NCI-H446 (cell line): ENCODE data around the gene HMGA1.

ENCODE experiments used
- DNase-seq, 2 experiments: peaks; one replicate each; lab custom pipeline; 2025; lab: John Stamatoyannopoulos, UW

Gene HMGA1

DNA sequence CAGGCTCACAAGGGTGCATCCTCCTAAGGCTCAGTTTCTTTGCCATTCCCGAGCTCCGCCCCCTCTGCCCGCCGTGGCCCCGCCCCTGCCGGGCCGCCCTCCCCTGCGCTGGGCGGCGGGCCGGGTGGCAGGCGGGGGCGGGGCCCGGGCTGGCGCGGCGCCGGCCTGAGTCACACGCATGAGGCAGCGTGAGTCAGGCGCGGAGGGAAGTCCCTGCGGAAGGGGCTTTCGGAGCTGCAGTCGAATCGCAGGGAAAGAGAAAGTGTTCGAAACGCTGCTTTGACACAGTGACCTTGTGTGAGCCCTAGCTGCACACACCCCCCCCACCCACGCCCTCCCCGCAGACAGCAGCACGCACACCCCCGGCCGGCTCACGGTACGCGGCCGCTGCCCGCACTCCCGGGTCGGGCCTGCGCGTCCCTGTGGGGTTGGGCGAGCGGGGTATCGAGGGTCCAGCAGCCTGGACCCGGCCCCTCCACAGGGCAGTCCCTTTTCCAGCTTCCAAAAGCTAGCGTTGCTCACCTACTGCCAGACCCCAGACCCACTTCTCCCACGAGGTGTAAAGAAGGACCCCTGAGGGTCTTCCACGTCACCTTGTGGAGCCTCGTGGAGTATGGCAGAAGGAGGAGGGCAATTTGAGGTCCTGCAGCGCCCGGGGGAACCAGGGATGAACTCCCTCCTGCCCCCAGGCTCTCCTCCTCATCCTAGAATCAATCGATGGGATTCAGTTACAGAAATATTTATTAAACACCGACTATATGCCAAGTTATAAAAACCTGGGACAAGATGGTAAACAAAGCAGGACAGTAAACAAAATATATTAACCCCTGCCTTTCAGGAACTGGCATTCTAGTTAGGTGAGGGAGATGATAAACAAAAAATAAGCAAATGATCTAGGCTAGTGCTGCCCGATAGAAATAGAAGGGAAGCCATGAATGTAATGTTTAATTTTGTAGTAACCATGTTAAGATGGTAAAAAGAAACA is 12.4 kb upstream of the HMGA1 start:
- DNase-seq, result peak; percentile 65 to 94

DNA sequence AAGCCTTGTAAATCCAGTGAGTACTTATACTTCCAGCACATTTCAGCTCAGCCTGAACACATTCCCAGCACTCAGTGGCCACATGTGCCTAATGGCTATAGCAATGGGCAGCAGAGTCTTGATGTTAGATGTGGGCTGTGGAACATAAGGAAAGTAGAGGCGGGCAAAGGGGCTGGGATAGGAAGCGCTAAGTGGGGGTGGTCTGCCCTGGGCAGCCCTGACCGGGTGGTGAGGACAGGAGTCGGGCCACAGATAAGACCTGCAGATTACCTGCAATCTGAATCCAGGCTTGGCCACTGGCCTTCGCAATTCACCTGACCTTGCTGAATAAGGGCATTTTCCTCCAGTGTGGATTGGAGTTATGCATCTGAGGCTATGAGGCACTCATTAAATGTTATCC is 11.1 kb upstream of the HMGA1 start:
- DNase-seq, result no peak

DNA sequence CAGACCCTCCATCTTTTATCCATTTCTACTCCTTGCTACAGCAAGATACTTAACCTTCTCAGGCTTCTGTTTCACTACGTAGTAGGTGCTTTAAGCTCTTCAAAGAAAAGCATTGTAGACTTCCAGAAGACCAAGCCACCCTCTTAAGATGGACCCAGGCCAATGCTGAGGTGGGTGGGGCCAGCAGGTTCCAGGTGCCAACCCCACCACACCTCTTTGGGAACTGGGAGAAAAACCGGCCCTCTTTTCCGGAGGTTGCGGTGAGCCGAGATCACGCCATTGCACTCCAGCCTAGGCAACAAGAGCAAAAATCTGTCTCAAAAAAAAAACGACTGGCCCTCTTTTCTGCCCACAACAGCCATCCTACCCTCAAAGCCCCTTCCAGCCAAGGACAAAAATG is 10.6 kb upstream of the HMGA1 start:
- DNase-seq, result no peak

GRCh38 chr6:34226731-34227586 is 9.7 kb upstream of the HMGA1 start:
- DNase-seq, result no peak

DNA sequence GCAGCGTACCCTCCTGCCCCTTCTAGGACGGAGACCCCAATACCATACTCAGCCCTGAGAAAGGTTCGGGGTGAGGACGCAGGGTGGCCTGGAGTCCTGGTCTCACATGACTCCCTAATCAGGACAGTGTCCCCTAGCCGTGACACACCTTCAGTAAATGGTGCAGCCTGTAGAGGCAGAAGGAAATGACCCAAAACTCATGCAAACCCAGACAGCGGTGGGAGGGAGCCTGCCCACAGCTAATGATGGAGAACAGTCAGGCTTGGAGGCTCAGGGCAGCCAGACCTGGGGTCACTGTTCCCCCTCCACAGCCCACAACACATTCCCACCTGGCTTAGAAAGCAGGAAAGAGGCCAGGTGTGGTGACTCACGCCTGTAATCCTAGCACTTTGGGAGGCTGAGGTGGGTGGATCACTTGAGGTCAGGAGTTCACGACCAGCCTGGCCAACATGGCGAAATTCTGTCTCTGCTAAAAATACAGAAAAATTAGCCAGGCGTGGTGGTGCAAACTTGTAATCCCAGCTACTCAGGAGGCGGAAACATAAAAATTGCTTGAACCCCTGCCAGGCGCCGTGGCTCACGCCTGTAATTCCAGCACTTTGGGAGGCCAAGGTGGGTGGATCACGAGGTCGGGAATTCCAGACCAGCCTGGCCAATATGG is 8.8 kb upstream of the HMGA1 start:
- DNase-seq, result no peak

DNA sequence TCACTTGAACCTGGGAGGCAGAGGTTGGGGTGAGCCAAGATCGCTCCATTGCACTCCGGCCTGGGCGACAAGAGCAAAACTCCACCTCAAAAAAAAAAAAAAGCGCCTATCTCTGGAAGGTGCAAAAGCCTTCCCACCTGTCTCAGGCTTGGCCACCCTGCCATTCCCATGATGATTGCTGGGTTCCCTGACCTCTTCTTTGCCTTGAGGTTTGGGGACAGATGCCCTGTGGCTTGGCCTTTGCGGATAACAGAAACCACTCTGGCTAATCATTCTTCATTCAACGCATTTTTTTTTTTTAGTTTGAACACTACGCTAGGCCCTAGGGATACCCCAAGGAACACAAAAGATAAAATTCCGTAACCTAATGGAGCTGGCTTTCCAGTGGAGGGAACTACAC is 6.8 kb upstream of the HMGA1 start:
- DNase-seq, result no peak

DNA sequence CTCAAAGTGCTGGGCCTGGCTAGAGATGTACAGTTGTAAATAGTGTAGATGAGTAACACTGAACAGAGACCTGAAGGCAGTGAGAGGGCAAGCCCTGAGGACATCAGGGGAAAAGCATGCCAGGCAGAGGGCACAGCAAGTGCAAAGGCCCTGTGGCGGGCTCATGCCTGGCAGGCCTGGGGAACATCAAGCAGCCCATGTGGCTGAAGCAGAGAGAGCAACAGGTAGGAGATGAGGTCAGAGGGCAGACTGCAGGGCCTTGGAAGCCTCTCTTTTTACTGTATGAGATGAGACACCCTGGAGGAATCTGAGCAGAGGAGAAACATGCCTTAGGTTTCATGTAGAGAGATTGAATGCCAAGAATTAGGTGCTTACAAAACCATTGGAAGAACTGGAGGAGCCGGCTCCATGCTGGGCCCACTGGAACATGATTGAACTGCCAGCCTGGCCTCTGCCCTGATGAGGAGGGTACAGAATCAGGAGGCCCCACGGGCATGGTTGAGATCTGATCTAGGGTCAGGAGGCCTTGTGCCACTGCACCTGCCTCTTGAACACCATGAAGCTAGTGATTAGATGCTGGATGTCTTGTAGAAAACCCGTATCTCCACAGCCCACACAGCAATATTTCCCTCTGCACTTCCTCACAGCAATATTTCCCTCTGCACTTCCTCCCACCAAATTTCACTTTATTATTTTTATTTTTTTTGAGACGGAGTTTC is 5.9 kb upstream of the HMGA1 start:
- DNase-seq, result no peak

- no peak for DNase-seq
Observed at GRCh38 chr6:34231566-34232336, 4.9 kb upstream of the HMGA1 start.

GRCh38 chr6:34232901-34233300 is 3.8 kb upstream of the HMGA1 start:
- DNase-seq, result no peak

- DNase-seq, result no peak
Observed at GRCh38 chr6:34233867-34234266, 2.8 kb upstream of the HMGA1 start.

DNA sequence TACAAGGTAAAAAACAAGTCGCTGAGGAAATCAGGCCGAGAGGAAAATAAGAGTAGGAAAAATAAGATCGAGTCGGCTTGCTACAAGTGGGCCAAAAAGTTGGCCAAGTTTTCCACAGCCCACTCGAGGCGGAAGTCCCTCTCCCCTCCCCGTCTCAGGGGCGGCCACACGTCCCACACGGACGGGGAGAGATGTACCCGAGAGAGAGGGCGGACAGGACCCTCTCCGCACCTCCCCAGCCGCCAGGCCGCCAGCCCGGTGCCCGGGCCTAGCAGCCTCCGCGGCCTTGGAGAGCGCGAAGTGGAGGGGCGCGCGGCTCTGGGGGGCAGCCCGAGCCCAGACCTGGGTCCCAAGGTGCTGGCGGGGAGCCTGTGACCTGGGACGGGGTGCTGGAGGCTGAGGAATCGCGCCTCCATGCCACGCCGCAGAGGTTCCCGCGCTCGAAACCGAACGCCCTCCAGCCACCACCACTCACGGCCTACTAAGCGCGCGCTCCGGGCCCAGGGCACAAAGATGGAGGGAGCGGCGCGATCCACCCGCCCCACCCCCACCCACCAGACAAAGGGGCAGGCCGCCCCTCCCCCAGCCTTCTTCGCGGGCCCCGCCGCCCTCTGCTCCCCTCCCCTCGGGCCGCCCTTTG is 1.9 kb upstream of the HMGA1 start:
- no peak for DNase-seq

GRCh38 chr6:34235307-34236130 is 1.2 kb upstream of the HMGA1 start:
- no peak for DNase-seq

DNA sequence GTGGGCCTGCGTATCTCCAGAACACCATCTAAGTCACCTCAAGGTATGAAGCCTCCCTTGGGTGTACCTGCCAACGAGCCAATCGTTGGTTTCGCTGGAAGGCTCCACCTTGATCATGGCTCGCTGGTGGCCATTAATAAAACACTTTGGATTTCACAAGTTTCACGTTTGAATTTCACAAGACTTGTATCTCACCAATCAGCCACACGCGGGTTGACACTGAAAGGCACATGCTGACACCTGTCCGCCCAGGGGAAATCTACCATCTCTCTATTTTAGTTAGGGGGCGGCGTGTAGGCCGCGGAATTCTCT is 586 bp upstream of the HMGA1 start:
- DNase-seq, result no peak

DNA sequence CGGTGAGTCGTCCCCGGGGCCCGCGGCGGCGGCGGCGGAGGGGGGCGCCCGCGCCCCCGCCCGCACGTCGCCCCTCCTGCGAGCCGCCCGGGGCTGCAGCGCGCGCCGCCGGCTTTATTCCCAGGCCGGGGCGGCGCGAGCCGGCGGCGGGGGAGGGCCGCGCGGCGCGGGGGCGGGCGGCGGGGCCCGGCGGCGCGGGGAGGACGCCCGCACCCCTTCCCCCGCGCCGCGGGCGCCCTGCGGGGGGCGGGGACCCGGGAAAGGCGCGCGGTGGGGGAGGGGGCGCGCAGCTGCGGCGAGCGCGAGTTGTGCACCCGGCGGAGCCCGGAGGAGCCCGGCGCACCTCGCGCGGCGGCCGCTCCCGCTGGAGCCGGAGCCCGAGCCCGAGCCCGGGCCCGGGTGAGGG is 646 bp downstream of the HMGA1 start:
- peak in 1 of 2 experiments; percentile 23 for DNase-seq

GRCh38 chr6:34237722-34238584 is 1.3 kb downstream of the HMGA1 start:
- DNase-seq, result peak; percentile 15 to 51

GRCh38 chr6:34238585-34239499 is 2.2 kb downstream of the HMGA1 start:
- DNase-seq, result peak; percentile 40 to 59

DNA sequence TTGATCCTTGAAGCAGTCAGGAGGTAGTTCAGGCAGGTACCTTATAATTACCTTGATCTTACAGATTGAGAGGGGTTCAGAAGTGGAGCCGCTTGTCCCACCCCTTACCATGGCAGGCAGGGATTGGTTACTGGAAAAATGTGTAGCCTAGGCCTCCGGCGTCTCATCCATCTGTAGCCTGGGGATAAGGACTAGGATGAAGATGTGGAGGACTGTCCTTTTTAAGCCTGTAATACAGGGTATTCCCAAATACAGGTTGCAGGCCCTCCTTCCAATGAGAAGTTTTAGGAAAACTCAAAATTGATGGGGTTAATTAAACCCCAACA is 2.8 kb downstream of the HMGA1 start:
- DNase-seq, result no peak

DNA sequence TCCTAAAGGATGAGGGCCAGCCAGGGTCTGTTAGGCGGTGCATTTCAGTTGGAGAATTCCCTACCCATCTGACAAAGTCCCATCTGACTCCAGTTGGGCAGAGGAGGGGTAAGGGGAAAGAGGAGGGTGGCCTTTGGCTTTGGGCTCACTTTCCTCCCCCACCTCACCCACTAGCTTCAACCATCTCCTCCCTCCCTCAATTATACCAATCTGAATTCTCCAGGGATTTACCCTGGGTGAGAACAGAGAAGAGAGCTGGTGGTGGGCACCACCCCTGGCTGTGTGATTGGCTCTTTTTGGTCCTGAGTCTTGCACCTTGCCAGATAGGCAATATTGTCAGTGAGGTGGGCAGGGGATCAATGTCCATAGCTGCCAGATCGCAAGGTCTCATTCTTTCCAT is 3.2 kb downstream of the HMGA1 start:
- DNase-seq, result no peak
